Epithelial cell of proximal tubule (primary cell): Measurements from ENCODE around the gene TMEM204. TPM values are rescaled to one million over a fixed set of nuclear protein-coding genes. Genes with fewer than 3 reads are reported as not detected.

Experiments
- DNase-seq: peaks from one replicate; pipeline ENCODE4 v3.0.0-alpha.2; 2011; ENCODE audit warnings: low read depth
- H3K4me3 ChIP-seq: 2 replicates; pipeline ENCODE4 v1.5.1; 2011; ENCODE audit warnings: low read depth, mild to moderate bottlenecking, low read length
- CTCF ChIP-seq: conservative IDR thresholded peaks from 2 replicates; pipeline ENCODE4 v1.5.1; 2012; ENCODE audit warnings: low read depth, mild to moderate bottlenecking, low read length
- total RNA-seq: library from RNA; depleted of rRNA; stranded (reverse); fragments of >200 nt; gene quantifications from 2 replicates; pipeline ENCODE4 v1.2.3, GENCODE V29; 2015

TMEM204 gene
- total RNA-seq, 1 donor from 2014 or later, result not detected

GRCh38 chr16:1551166-1551565 lies 17.7 kb downstream of the TMEM204 start:
- TF ChIP-seq CTCF, result no peak

GRCh38 chr16:1552129-1552528 lies 18.7 kb downstream of the TMEM204 start:
- no peak overlapping the region for H3K4me3 ChIP-seq
- DNase-seq, result no peak
- no peak for TF ChIP-seq CTCF

More at GRCh38 chr16:1551166-1551565, 17.7 kb downstream of the TMEM204 start:
- no peak overlapping the region for H3K4me3 ChIP-seq
- DNase-seq, result no peak

DNA sequence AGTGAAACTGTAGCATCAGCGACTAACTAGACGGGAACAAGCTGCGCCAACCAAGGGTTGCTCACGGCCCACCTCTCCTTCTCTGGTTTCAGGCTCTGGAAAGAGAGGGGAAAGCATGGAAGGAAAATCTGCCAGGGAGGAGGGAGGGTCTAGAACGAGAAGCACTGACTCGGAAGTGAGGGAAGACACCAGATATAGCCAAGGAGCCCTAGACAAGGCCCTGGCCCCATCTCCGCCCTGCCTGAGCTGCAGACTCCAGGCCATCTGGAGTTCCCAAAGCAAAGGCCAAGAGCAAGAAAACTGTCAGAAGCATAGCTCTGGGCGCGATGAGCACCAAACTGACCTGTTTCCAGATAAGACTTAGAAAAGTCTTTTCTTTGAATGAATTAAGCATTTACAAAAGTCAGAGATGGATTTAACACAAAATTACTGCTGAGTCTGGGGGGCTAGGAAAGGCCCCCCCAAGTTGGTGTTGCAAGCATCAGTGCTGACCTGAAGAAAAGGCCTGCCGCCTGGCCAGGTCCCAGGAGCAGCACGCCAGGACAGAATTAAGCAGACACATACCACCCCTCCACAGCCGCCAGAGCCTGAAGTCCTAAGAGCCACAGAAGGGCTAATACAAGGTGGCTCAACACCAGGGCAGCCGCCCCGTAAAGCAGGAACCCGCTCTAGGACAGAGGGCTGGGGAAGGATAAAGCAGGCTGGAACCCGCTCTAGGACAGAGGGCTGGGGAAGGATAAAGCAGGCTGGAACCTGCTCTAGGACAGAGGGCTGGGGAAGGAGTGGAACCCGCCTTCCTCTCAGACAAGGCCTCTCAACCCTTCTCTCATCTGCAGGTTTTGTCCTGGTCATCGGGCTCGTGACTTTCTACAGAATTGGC lies 20.7 kb downstream of the TMEM204 start:
- no peak for DNase-seq
- TF ChIP-seq CTCF, result no peak
- H3K4me3 ChIP-seq, result no peak overlapping the region

DNA sequence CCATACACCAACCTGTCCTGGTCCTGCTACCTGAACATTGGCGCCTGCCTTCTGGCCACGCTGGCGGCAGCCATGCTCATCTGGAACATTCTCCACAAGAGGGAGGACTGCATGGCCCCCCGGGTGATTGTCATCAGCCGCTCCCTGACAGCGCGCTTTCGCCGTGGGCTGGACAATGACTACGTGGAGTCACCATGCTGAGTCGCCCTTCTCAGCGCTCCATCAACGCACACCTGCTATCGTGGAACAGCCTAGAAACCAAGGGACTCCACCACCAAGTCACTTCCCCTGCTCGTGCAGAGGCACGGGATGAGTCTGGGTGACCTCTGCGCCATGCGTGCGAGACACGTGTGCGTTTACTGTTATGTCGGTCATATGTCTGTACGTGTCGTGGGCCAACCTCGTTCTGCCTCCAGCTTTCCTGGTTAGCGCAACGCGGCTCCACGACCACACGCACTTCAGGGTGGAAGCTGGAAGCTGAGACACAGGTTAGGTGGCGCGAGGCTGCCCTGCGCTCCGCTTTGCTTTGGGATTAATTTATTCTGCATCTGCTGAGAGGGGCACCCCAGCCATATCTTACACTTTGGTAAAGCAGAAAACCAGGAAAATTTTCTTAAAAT lies 21.5 kb downstream of the TMEM204 start:
- no peak overlapping the region for H3K4me3 ChIP-seq
- TF ChIP-seq CTCF, result no peak
- DNase-seq, result no peak

DNA sequence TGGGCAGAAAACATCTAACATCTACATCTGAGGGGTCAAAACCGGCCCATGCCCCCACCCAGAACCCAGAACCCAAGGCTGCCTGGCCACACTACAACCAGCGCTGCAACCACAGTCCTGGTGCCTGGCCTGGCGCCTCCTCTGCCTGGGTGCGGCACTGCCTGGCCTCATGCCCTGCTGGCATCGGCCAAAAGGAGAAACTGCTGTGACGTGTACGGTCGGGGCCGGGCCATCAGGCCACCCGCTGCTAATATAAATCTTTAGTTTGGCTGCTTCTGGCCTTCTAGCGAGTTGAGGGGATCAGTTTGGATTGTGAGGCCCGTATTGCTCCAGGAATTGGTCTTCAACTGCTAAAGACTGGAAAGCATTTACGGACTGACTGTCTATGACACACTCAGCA lies 22.8 kb downstream of the TMEM204 start:
- no peak for DNase-seq
- TF ChIP-seq CTCF, result no peak

DNA sequence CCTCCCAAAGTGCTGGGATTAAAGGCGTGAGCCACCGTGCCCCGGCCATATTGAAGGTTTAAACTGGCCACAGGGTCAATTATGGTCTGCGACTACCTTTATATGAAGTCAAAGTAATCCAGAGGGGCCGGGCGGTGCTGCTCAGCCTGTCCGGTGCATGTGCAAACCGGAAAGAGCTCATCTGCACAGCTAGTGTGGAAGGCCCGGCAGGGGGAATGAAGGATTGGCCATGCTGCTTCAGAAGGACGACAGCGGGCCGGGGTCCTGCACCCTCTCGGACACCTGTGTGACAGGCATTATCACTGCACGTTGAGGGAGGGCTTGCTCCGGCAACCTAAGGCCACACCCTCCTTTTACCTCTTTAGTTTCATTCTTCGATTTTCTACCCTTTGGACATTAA lies 23.6 kb downstream of the TMEM204 start:
- H3K4me3 ChIP-seq, result no peak overlapping the region
- no peak for TF ChIP-seq CTCF
- DNase-seq, result no peak

More for the DNA sequence above, 22.8 kb downstream of the TMEM204 start:
- H3K4me3 ChIP-seq, result no peak overlapping the region
